Measurements from ENCODE around the gene KCNK7. TPM values are rescaled to one million over a fixed set of nuclear protein-coding genes. Genes with fewer than 3 reads are reported as not detected.

The KCNK7 gene
- total RNA-seq, 4 donors from 2014 or later = 1.2 TPM; not detected in 3

DNA sequence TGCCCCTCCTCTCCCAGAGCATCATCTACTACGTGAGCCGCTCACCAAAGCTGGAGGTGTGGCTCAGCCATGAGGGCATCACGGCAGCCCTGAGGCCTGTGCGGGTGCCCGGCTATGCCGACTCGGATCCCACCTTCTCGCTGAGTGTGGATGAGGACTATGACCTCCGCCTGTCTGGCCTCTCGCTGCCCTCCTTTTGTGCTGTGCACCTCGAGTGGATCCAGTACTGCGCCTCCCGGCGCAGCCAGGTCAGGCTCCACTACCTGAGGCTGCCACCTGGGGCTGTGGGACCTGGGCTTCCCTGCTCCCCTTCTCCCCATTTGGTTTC, 38.5 kb upstream of the KCNK7 start:
- 91 to 98% methylated on average over 8 to 14 of the region's 14 CpGs for WGBS, 2 donors
- intact Hi-C loops (cut with DNase I) = no loop called here
- Histone ChIP-seq H3K4me1 (peaks cover 4 to 19% of the 10 kb centered on the region in 2 donors), H3K27ac (no peak overlapping the region), H3K4me3 (replicated peaks in 1 of 3) (no peak overlapping the region), H3K27me3 (no peaks in the 10 kb centered on the region), H3K36me3 (peaks cover 51 to 59% of the 10 kb centered on the region in 2 donors), H3K9me3 (no peaks in the 10 kb centered on the region)
- TF ChIP-seq, protein P1, sequence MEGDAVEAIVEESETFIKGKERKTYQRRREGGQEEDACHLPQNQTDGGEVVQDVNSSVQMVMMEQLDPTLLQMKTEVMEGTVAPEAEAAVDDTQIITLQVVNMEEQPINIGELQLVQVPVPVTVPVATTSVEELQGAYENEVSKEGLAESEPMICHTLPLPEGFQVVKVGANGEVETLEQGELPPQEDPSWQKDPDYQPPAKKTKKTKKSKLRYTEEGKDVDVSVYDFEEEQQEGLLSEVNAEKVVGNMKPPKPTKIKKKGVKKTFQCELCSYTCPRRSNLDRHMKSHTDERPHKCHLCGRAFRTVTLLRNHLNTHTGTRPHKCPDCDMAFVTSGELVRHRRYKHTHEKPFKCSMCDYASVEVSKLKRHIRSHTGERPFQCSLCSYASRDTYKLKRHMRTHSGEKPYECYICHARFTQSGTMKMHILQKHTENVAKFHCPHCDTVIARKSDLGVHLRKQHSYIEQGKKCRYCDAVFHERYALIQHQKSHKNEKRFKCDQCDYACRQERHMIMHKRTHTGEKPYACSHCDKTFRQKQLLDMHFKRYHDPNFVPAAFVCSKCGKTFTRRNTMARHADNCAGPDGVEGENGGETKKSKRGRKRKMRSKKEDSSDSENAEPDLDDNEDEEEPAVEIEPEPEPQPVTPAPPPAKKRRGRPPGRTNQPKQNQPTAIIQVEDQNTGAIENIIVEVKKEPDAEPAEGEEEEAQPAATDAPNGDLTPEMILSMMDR (IDR thresholded peaks at IDR 0.05) = no peak
- no peak for TF ChIP-seq POLR2A (IDR thresholded peaks at IDR 0.05)
- DNase-seq = no peak

DNA sequence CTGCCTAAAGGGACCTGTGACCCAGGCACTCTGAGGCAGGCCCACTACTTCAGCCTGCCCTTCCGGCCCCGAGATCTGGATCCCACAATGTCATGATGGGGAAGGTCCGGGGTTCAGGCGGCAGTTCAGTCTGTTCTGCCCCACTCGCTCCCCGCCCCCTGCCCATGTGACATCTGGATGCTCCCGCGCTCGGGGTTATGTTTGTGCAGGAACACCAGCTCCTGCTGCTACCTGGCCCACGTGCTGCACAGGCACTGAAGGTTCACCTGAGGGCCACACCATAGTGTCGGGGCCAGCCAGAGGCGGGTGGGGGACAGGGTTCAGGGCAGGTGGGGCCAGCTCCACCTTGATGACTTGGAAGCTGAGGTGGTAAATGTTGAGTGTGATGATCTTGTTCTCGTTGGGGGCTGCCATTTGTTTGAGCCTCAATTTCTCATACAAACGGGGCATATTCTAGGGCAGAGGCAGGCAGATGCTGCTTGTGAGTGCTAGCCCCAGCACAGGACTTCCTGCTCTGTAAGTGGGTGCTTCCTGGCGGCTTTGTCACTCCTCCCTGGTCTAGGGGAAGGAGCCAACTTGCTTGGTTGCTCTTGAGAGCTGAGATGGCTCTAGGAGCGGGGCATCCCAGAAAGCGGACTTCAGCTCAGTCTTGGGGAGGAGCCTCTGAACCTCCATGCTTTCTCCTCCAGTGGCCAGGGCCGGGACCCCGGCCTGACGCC, 37.9 kb upstream of the KCNK7 start:
- WGBS, 2 donors = 83 to 88% methylated on average over 14 to 17 of the region's 20 CpGs
- Histone ChIP-seq H3K27ac (no peak overlapping the region), H3K4me3 (replicated peaks in 1 of 3) (no peak overlapping the region), H3K27me3 (no peaks in the 10 kb centered on the region), H3K36me3 (peaks cover 56 to 65% of the 10 kb centered on the region in 2 donors), H3K4me1 (peaks cover 4 to 14% of the 10 kb centered on the region in 2 donors), H3K9me3 (no peaks in the 10 kb centered on the region)
- intact Hi-C loops (cut with DNase I) = no loop called here
- TF ChIP-seq, protein P1 (IDR thresholded peaks at IDR 0.05) = no peak
- TF ChIP-seq POLR2A (IDR thresholded peaks at IDR 0.05) = no peak
- no peak for DNase-seq

DNA sequence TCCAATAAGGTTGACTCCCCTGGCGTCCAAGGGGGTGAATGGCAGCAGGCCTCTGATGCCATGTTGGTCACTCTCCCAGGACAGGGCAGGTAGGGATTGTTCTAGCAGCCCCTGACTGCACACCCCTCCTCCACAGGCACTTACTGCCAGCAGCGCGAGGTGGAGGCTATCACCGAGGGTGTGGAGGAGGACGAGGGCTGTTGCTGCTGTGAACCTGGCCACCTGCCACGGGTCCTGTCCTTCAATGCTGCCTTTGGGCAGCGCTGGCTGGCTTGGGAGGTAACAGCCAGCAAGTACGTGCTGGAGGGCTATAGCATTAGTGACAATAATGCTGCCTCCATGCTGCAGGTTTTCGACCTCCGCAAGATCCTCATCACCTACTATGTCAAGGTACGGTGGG, 34.6 kb upstream of the KCNK7 start:
- no peak for TF ChIP-seq POLR2A (IDR thresholded peaks at IDR 0.05)
- TF ChIP-seq, protein P1 (IDR thresholded peaks at IDR 0.05) = no peak
- intact Hi-C loops (cut with DNase I) = no loop called here

DNA sequence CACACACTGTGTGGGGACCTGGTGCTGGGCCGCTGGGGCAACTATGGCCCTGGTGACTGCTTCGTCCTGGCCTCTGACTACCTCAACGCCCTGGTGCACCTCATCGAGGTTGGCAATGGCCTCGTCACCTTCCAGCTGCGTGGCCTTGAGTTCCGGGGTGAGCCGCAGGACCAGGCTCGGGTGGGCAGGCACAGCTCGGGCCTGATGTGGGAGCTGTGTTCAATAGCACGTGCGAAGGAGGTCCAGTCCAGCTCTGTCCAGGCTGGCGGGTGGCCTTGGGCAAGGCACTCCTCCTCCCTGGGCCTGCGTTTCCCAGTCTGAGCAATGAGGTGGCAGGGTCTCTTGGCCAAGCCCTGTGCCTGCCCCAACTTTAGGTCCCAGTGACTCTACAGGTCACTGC, 34.0 kb upstream of the KCNK7 start:
- Histone ChIP-seq H3K4me1 (no peaks in the 10 kb centered on the region), H3K27ac (no peak overlapping the region), H3K9me3 (no peaks in the 10 kb centered on the region), H3K4me3 (replicated peaks in 1 of 3) (no peak overlapping the region), H3K36me3 (peaks cover 66 to 77% of the 10 kb centered on the region in 2 donors), H3K27me3 (no peaks in the 10 kb centered on the region)
- no peak for DNase-seq
- 98 to 100% methylated on average over 1 to 11 of the region's 14 CpGs for WGBS, 2 donors
- no peak for TF ChIP-seq POLR2A (IDR thresholded peaks at IDR 0.05)
- TF ChIP-seq, protein P1 (IDR thresholded peaks at IDR 0.05) = no peak
- intact Hi-C loops (cut with DNase I) = no loop called here

More for the DNA sequence above, 34.6 kb upstream of the KCNK7 start:
- H3K36me3 ChIP-seq = peaks cover 68 to 78% of the 10 kb centered on the region in 2 donors
- H3K9me3 ChIP-seq = no peaks in the 10 kb centered on the region
- no peaks in the 10 kb centered on the region for H3K27me3 ChIP-seq
- no peak overlapping the region for H3K27ac ChIP-seq
- H3K4me3 ChIP-seq (replicated peaks in 1 of 3) = no peak overlapping the region
- 83 to 94% methylated on average over 3 to 11 of the region's 11 CpGs for WGBS, 2 donors
- DNase-seq = no peak
- H3K4me1 ChIP-seq = no peaks in the 10 kb centered on the region

DNA sequence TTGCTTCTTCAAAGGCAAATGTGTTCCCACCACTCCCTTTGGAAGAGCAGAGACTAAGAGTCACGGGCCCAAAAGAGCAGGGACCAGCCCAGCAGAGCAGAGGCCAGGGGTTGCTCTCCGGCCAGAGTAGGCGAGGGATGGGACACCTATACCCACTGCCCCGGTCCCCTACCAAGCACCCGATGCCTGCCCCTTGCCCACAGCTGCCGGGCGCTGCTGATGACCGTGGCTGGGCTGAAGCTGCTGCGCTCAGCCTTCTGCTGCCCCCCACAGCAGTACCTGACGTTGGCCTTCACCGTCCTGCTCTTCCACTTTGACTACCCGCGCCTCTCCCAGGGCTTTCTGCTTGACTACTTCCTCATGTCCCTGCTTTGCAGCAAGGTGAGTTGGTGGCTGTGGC, 31.6 kb upstream of the KCNK7 start:
- intact Hi-C loops (cut with DNase I) = no loop called here
- WGBS, 2 donors = 92 to 95% methylated on average over 13 of the region's 13 CpGs
- Histone ChIP-seq H3K36me3 (peaks cover 79 to 83% of the 10 kb centered on the region in 2 donors), H3K9me3 (no peaks in the 10 kb centered on the region), H3K4me3 (replicated peaks in 1 of 3) (no peak overlapping the region), H3K27ac (no peak overlapping the region), H3K4me1 (no peaks in the 10 kb centered on the region), H3K27me3 (no peaks in the 10 kb centered on the region)
- no peak for DNase-seq
- no peak for TF ChIP-seq POLR2A (IDR thresholded peaks at IDR 0.05)
- TF ChIP-seq, protein P1 (IDR thresholded peaks at IDR 0.05) = no peak

All from thyroid gland (tissue), 4 donors.